Nucleus accumbens (tissue), 56 donors: ENCODE measurements around the gene CTH.
"Not testable (repeated sequence)": the region's sequence is repeated elsewhere in the genome, so short reads cannot be mapped to it uniquely, and the experiment has no call there.

Experiments used
- DNase-seq, 56 donors: peaks; one replicate each; lab custom pipeline; 2025; lab: John Stamatoyannopoulos, UW

Gene CTH

GRCh38 chr1:70410604-70411359 is at the start of gene CTH:
TSS of gene CTH (plus strand) at chr1:70411268. CDS start at chr1:70411416, 148 bp downstream.
- DNase-seq: peak; percentile 75 to 98 (median 96)

- no peak for DNase-seq
Measured at GRCh38 chr1:70361727-70362398, 49.2 kb upstream of the CTH start.

GRCh38 chr1:70364439-70364838 is 46.6 kb upstream of the CTH start:
- DNase-seq: no peak

- DNase-seq: not testable (repeated sequence)
Measured at GRCh38 chr1:70366425-70366952, 44.6 kb upstream of the CTH start.

- not testable (repeated sequence) for DNase-seq
Measured at GRCh38 chr1:70366997-70367396, 44.1 kb upstream of the CTH start.

GRCh38 chr1:70367397-70367796 is 43.7 kb upstream of the CTH start:
- DNase-seq: not testable (repeated sequence)

- DNase-seq: not testable (repeated sequence)
Measured at GRCh38 chr1:70371586-70371985, 39.5 kb upstream of the CTH start.

- DNase-seq: no peak
Measured at GRCh38 chr1:70372426-70372825, 38.6 kb upstream of the CTH start.

- DNase-seq: not testable (repeated sequence)
Measured at GRCh38 chr1:70373580-70373979, 37.5 kb upstream of the CTH start.

GRCh38 chr1:70376196-70376595 is 34.9 kb upstream of the CTH start:
- no peak for DNase-seq

GRCh38 chr1:70382682-70383081 is 28.4 kb upstream of the CTH start:
- DNase-seq: no peak

- no peak for DNase-seq
Measured at GRCh38 chr1:70383483-70383882, 27.6 kb upstream of the CTH start.

GRCh38 chr1:70384542-70384941 is 26.5 kb upstream of the CTH start:
- DNase-seq: no peak

GRCh38 chr1:70385477-70385876 is 25.6 kb upstream of the CTH start:
- no peak for DNase-seq

- no peak for DNase-seq
Measured at GRCh38 chr1:70386121-70386520, 24.9 kb upstream of the CTH start.

- no peak for DNase-seq
Measured at GRCh38 chr1:70387507-70387906, 23.6 kb upstream of the CTH start.

- DNase-seq: no peak
Measured at GRCh38 chr1:70392626-70393025, 18.4 kb upstream of the CTH start.

GRCh38 chr1:70396607-70397006 is 14.5 kb upstream of the CTH start:
- no peak for DNase-seq

GRCh38 chr1:70397013-70397412 is 14.1 kb upstream of the CTH start:
- no peak for DNase-seq

GRCh38 chr1:70400335-70400734 is 10.7 kb upstream of the CTH start:
- no peak for DNase-seq

- DNase-seq: no peak
Measured at GRCh38 chr1:70401974-70402373, 9.1 kb upstream of the CTH start.

GRCh38 chr1:70403759-70404158 is 7.3 kb upstream of the CTH start:
- DNase-seq: no peak
